ENCODE data around the gene KRTAP10-10.

GRCh38 chr21:44686843-44687561 lies 49.8 kb downstream of the KRTAP10-10 start:
- TF ChIP-seq CTCF (IDR thresholded peaks at IDR 0.05 in 4 of 5, conservative IDR thresholded peaks at IDR 0.05 in 1 of 5), result no peak
- no peak for TF ChIP-seq POLR2A (IDR thresholded peaks at IDR 0.05)
